OCI-LY3 (cell line): ENCODE data around the gene TICRR.

Experiments used
- EZH2phosphoT487 ChIP-seq: fragments of 200-600 bp; shearing (Covaris generic); IDR thresholded peaks from 2 replicates; pipeline ENCODE4 v1.6.1; 2018; ENCODE audit warnings: antibody characterized with exemption, mixed run types, low read depth
- TF ChIP-seq, protein P1 (sequence below): fragments of 200-600, 300-600 bp; sonication (generic); IDR thresholded peaks from 2 replicates; pipeline ENCODE4 v1.5.1; 2014; ENCODE audit warnings: antibody characterized with exemption, low read length, low read depth

- TF ChIP-seq, protein P1, sequence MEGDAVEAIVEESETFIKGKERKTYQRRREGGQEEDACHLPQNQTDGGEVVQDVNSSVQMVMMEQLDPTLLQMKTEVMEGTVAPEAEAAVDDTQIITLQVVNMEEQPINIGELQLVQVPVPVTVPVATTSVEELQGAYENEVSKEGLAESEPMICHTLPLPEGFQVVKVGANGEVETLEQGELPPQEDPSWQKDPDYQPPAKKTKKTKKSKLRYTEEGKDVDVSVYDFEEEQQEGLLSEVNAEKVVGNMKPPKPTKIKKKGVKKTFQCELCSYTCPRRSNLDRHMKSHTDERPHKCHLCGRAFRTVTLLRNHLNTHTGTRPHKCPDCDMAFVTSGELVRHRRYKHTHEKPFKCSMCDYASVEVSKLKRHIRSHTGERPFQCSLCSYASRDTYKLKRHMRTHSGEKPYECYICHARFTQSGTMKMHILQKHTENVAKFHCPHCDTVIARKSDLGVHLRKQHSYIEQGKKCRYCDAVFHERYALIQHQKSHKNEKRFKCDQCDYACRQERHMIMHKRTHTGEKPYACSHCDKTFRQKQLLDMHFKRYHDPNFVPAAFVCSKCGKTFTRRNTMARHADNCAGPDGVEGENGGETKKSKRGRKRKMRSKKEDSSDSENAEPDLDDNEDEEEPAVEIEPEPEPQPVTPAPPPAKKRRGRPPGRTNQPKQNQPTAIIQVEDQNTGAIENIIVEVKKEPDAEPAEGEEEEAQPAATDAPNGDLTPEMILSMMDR, result no peak
- TF ChIP-seq EZH2phosphoT487, result no peak
These were observed 38.9 kb downstream of the TICRR start for GRCh38 chr15:89614164-89614563.
